MCF 10A (cell line): ENCODE data around the gene IPO9. TPM values are rescaled to one million over a fixed set of nuclear protein-coding genes. Genes with fewer than 3 reads are reported as not detected.

Experiments used
- BruUV-seq: library from RNA; stranded (reverse); fragments of 400-500 nt; replicated peaks from 2 replicates; lab custom pipeline; 2021; lab: Mats Ljungman, UMichigan
- CTCF ChIA-PET: fragments of 300-600 bp; sonication (Branson Sonifier 250); formaldehyde crosslinking; extraction: SDS; loops from one replicate; lab custom pipeline; 2021; ENCODE audit warnings: antibody characterized with exemption, inconsistent platforms; lab: Yijun Ruan, JAX
- POLR2A ChIA-PET: fragments of 300-600, 350-650 bp; sonication (Branson Sonifier 250); formaldehyde crosslinking; extraction: SDS; loops from one replicate; lab custom pipeline; 2020; ENCODE audit warnings: antibody characterized with exemption, inconsistent platforms; lab: Yijun Ruan, JAX
- DNase-seq: peaks from one replicate; pipeline ENCODE4 v3.0.0-alpha.2; 2018; ENCODE audit not compliant: unreplicated experiment
- H3K27ac Mint-ChIP-seq: one replicate; pipeline ENCODE4 v1.8.0; 2022; ENCODE audit warnings: mild to moderate bottlenecking, low read depth, mixed read lengths; ENCODE audit not compliant: unreplicated experiment
- H3K27me3 Mint-ChIP-seq: one replicate; pipeline ENCODE4 v1.8.0; 2022; ENCODE audit warnings: mixed read lengths; ENCODE audit not compliant: insufficient read depth, unreplicated experiment
- H3K36me3 Mint-ChIP-seq: one replicate; pipeline ENCODE4 v1.8.0; 2022; ENCODE audit warnings: mild to moderate bottlenecking, moderate library complexity, mixed read lengths; ENCODE audit not compliant: insufficient read depth, unreplicated experiment
- H3K4me1 Mint-ChIP-seq: one replicate; pipeline ENCODE4 v1.8.0; 2022; ENCODE audit warnings: mixed read lengths; ENCODE audit not compliant: insufficient read depth, unreplicated experiment
- H3K4me3 Mint-ChIP-seq: one replicate; pipeline ENCODE4 v1.8.0; 2022; ENCODE audit warnings: mild to moderate bottlenecking, moderate library complexity, mixed read lengths; ENCODE audit not compliant: unreplicated experiment
- H3K9me3 Mint-ChIP-seq: one replicate; pipeline ENCODE4 v1.8.0; 2022; ENCODE audit warnings: mixed read lengths; ENCODE audit not compliant: unreplicated experiment
- intact Hi-C: fragments of 100-400 bp; cut with micrococcal nuclease; formaldehyde crosslinking; loops from 2 replicates; pipeline ENCODE4 v1.14.1; 2022
- total RNA-seq: library from RNA; stranded (reverse); gene quantifications from 2 replicates; pipeline ENCODE4 v1.2.3, GENCODE V29; 2022
- TF ChIP-seq, protein P1 (sequence below): fragments of 200-600 bp; IDR thresholded peaks from one replicate; pipeline ENCODE4 v1.8.0; 2022; ENCODE audit warnings: antibody characterized with exemption, mild to moderate bottlenecking; ENCODE audit not compliant: unreplicated experiment

Gene IPO9
- total RNA-seq, 1 experiment from 2014 or later, result 117 TPM

DNA sequence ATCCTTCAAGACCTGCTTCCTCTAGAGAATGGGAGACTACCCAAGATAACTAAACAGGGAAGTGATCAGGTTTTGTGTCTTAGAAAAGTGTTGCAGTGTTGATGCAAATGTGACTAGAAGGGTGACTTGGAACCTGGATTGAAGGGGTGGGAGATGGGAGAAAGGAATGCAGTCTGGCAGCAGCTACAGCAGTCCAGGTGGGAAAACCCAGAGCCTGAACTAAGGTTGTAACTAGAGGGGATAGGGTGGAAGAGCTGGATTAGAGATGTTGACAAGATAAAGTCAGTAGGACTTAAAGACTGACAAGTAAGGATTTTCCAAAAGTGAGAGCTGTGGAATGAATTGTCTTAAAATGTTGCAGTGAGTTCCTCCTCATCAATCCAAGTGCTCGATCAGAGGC is 52.7 kb downstream of the IPO9 start:
- intact Hi-C loops, result loop anchor here (10.0 kb wide), 1 partner anchor 167 kb away; no protein-coding TSS in a partner anchor
- TF ChIP-seq, protein P1, sequence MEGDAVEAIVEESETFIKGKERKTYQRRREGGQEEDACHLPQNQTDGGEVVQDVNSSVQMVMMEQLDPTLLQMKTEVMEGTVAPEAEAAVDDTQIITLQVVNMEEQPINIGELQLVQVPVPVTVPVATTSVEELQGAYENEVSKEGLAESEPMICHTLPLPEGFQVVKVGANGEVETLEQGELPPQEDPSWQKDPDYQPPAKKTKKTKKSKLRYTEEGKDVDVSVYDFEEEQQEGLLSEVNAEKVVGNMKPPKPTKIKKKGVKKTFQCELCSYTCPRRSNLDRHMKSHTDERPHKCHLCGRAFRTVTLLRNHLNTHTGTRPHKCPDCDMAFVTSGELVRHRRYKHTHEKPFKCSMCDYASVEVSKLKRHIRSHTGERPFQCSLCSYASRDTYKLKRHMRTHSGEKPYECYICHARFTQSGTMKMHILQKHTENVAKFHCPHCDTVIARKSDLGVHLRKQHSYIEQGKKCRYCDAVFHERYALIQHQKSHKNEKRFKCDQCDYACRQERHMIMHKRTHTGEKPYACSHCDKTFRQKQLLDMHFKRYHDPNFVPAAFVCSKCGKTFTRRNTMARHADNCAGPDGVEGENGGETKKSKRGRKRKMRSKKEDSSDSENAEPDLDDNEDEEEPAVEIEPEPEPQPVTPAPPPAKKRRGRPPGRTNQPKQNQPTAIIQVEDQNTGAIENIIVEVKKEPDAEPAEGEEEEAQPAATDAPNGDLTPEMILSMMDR, result no peak
- ChIA-PET CTCF (interaction anchor here (0.7 to 12.1 kb wide), 19 partner anchors 9 to 1256 kb away, joined by 3 to 162 read pairs (median 4); partner anchors contain the start of genes ELF3 and TIMM17A), POLR2A (interaction anchor here (0.7 to 6.1 kb wide), 9 partner anchors 13 to 379 kb away, joined by 3 to 69 read pairs (median 21); partner anchors contain the start of genes IPO9 and TIMM17A)
- Mint-ChIP-seq H3K4me3 (no peak overlapping the region), H3K27me3 (no peaks in the 10 kb centered on the region), H3K4me1 (peaks cover 48% of the 10 kb centered on the region), H3K9me3 (no peaks in the 10 kb centered on the region), H3K27ac (peak overlapping the region; percentile 79), H3K36me3 (peaks cover 18% of the 10 kb centered on the region)
- BruUV-seq, result no TSS peak
- DNase-seq, result no peak

DNA sequence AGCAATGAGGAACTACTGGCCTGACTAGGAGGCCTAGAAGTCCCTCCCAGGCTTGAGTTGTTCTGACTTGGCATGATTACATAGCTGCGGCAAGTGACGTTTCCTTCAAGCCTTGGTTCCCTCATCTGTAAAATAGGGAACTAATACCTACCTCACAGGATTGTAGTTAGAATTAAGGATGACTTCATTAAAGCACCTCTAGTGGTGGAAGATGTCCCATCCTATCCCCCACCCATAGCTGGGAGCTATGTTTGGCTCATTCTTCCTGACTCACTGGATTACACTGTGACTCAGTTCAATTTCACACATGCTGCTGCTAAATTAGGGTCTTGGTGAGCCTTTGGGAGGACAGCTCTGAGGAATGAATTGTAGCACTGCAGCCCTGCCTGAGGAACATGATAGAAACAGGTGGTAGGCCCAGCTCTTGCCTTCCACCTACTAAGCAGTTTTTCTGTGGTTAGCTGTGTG is 53.7 kb downstream of the IPO9 start:
- H3K9me3 Mint-ChIP-seq, result no peaks in the 10 kb centered on the region
- H3K4me3 Mint-ChIP-seq, result no peak overlapping the region
- peak; percentile 97 for DNase-seq
- no peaks in the 10 kb centered on the region for H3K27me3 Mint-ChIP-seq
- POLR2A ChIA-PET, result interaction anchor here (0.5 to 6.1 kb wide), 25 partner anchors 9 to 352 kb away, joined by 3 to 69 read pairs (median 5); partner anchors contain the start of genes IPO9, RNPEP and TIMM17A
- BruUV-seq, result no TSS peak
- H3K36me3 Mint-ChIP-seq, result peaks cover 11% of the 10 kb centered on the region
- CTCF ChIA-PET, result interaction anchor here (0.5 to 12.1 kb wide), 22 partner anchors 13 to 384 kb away, joined by 3 to 162 read pairs (median 4); partner anchors contain the start of genes ELF3 and RNPEP
- intact Hi-C loops, result loop anchor here (10.0 kb wide), 1 partner anchor 168 kb away; no protein-coding TSS in a partner anchor
- H3K4me1 Mint-ChIP-seq, result peaks cover 47% of the 10 kb centered on the region
- H3K27ac Mint-ChIP-seq, result peak overlapping the region; percentile 79
- TF ChIP-seq, protein P1, result peak; percentile 41

DNA sequence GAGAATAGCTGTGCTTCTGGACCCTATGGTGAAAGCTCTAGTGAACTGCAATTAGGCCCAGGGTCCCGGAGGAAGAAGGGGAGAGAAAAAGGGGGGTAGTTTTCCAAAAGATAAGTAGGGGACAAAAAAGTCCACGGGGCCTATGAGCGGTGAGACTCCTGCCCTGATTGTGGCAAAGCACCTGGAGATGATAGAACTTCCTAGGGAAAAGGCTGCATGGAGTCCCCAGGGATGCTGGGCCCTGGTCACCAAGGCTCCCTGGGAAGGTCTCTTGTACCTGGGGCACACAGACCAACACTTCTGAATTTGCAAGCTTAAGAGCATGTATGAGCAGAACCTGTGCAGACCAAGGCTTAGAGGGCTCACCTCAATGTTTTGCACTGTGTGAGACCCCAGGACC is 54.3 kb downstream of the IPO9 start:
- Mint-ChIP-seq H3K27ac (peak overlapping the region; percentile 79), H3K9me3 (no peaks in the 10 kb centered on the region), H3K4me3 (no peak overlapping the region), H3K36me3 (peaks cover 5% of the 10 kb centered on the region), H3K4me1 (peaks cover 42% of the 10 kb centered on the region), H3K27me3 (no peaks in the 10 kb centered on the region)
- CTCF ChIA-PET, result interaction anchor here (0.5 to 12.1 kb wide), 25 partner anchors 12 to 432 kb away, joined by 3 to 162 read pairs (median 4); partner anchors contain the start of genes ELF3 and RNPEP
- BruUV-seq, result no TSS peak
- intact Hi-C loops, result loop anchor here (10.0 kb wide), 1 partner anchor 168 kb away; no protein-coding TSS in a partner anchor
- no peak for DNase-seq
- TF ChIP-seq, protein P1, result no peak
- POLR2A ChIA-PET, result interaction anchor here (0.6 to 6.1 kb wide), 28 partner anchors 9 to 400 kb away, joined by 3 to 69 read pairs (median 5); partner anchors contain the start of genes IPO9, RNPEP and TIMM17A

DNA sequence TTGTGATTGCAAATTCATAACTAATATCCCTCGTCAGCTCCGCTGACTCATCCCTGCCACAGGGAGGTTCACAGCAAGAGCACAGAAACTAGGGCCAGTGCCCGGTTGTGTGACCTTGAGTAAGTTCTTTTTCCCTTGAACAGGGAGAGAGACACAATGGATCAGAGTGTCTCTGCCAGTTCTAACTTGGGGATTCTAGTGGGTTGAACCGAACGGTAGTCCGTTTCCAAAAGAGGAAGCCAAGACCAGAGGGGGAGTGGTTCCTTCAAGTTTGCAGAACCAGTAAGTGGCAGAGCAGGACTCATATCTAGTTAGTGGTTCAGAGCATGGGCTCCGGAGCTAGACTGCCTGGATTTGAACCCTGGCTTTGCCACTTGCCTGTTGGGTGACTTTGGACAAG is 54.8 kb downstream of the IPO9 start:
- intact Hi-C loops, result loop anchor here (10.0 kb wide), 1 partner anchor 169 kb away; no protein-coding TSS in a partner anchor
- Mint-ChIP-seq H3K4me3 (peak overlapping the region; percentile 10), H3K4me1 (peaks cover 42% of the 10 kb centered on the region), H3K36me3 (peaks cover under 1% of the 10 kb centered on the region), H3K9me3 (no peaks in the 10 kb centered on the region), H3K27ac (peak overlapping the region; percentile 79), H3K27me3 (no peaks in the 10 kb centered on the region)
- TF ChIP-seq, protein P1, result no peak
- no TSS peak for BruUV-seq
- peak; percentile 91 for DNase-seq
- ChIA-PET POLR2A (interaction anchor here (0.7 to 6.1 kb wide), 25 partner anchors 10 to 400 kb away, joined by 3 to 69 read pairs (median 5); partner anchors contain the start of genes IPO9, RNPEP and TIMM17A), CTCF (interaction anchor here (0.6 to 12.1 kb wide), 13 partner anchors 9 to 395 kb away, joined by 3 to 162 read pairs (median 4); partner anchors contain the start of genes ELF3 and RNPEP)
